RWPE2 (cell line): ENCODE measurements around the gene IQGAP3.

Experiments used
- ATAC-seq: fragments of 200-7000 bp; cut with Tn5 transposase; 3 replicates; pipeline ENCODE4 v1.9.1; 2021; ENCODE audit warnings: low read depth
- DNase-seq: peaks from one replicate; pipeline ENCODE4 v3.0.0-alpha.2; 2020; ENCODE audit warnings: low spot score
- H3K27ac ChIP-seq: fragments of 450-650 bp; 2 replicates; pipeline ENCODE4 v1.5.1; 2017; ENCODE audit warnings: mild to moderate bottlenecking; ENCODE audit not compliant: poor library complexity, severe bottlenecking
- H3K27me3 ChIP-seq: fragments of 250-450 bp; sonication (Bioruptor Pico); 2 replicates; pipeline ENCODE4 v1.5.1; 2021; ENCODE audit warnings: mild to moderate bottlenecking, moderate library complexity; ENCODE audit not compliant: insufficient read depth, poor library complexity, severe bottlenecking
- H3K36me3 ChIP-seq: fragments of 250-450 bp; sonication (Bioruptor Pico); 2 replicates; pipeline ENCODE4 v1.5.1; 2020; ENCODE audit warnings: low read depth, mild to moderate bottlenecking, moderate library complexity
- H3K4me1 ChIP-seq: fragments of 250-450 bp; sonication (Bioruptor Pico); 2 replicates; pipeline ENCODE4 v1.5.1; 2021; ENCODE audit warnings: mild to moderate bottlenecking, moderate library complexity; ENCODE audit not compliant: insufficient read depth, poor library complexity, severe bottlenecking
- H3K4me3 ChIP-seq: fragments of 250-450 bp; sonication (Bioruptor Pico); 2 replicates; pipeline ENCODE4 v1.5.1; 2021; ENCODE audit warnings: mild to moderate bottlenecking, moderate library complexity; ENCODE audit not compliant: severe bottlenecking
- H3K9me3 ChIP-seq: fragments of 250-450 bp; sonication (Bioruptor Pico); 2 replicates; pipeline ENCODE4 v1.5.1; 2021; ENCODE audit warnings: mild to moderate bottlenecking, moderate library complexity; ENCODE audit not compliant: severe bottlenecking
- CTCF ChIP-seq: fragments of 450-650 bp; IDR thresholded peaks from one replicate; pipeline ENCODE4 v1.5.1; 2017; ENCODE audit warnings: mild to moderate bottlenecking, moderate library complexity; ENCODE audit not compliant: poor library complexity, severe bottlenecking

The IQGAP3 gene

GRCh38 chr1:156488566-156489165, 83.7 kb downstream of the IQGAP3 start:
- no peak overlapping the region for H3K27ac ChIP-seq
- TF ChIP-seq CTCF: no peak
- peaks cover 19% of the 10 kb centered on the region for H3K4me1 ChIP-seq
- DNase-seq: no peak
- no peak overlapping the region for H3K4me3 ChIP-seq
- ATAC-seq: no peak
- no peaks in the 10 kb centered on the region for H3K27me3 ChIP-seq
- no peaks in the 10 kb centered on the region for H3K9me3 ChIP-seq
- peaks cover 15% of the 10 kb centered on the region for H3K36me3 ChIP-seq

DNA sequence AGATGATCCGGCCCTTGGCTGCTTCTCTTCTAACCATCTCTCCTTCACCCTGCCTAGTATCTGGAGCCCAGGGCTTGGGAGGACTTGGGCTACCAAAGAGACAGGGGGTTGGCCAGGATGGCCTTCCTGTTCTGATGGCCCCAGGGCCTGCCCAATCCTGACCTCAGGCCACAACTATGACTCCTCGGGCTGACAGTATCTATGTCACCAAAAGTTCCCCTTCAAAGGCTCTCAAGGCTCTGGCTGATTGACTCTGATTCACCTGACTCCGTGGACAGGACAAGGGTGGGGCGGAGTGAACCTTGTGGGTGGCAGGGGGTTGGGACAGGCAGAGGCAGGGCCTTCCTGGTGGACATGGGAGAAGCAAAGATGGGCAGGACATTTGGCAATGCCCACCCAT, 84.5 kb downstream of the IQGAP3 start:
- DNase-seq: no peak
- H3K27me3 ChIP-seq: no peaks in the 10 kb centered on the region
- no peak for ATAC-seq
- H3K36me3 ChIP-seq: peaks cover 23% of the 10 kb centered on the region
- H3K4me3 ChIP-seq: no peak overlapping the region
- H3K4me1 ChIP-seq: peaks cover 19% of the 10 kb centered on the region
- H3K9me3 ChIP-seq: no peaks in the 10 kb centered on the region
- H3K27ac ChIP-seq: no peak overlapping the region
- TF ChIP-seq CTCF: no peak

DNA sequence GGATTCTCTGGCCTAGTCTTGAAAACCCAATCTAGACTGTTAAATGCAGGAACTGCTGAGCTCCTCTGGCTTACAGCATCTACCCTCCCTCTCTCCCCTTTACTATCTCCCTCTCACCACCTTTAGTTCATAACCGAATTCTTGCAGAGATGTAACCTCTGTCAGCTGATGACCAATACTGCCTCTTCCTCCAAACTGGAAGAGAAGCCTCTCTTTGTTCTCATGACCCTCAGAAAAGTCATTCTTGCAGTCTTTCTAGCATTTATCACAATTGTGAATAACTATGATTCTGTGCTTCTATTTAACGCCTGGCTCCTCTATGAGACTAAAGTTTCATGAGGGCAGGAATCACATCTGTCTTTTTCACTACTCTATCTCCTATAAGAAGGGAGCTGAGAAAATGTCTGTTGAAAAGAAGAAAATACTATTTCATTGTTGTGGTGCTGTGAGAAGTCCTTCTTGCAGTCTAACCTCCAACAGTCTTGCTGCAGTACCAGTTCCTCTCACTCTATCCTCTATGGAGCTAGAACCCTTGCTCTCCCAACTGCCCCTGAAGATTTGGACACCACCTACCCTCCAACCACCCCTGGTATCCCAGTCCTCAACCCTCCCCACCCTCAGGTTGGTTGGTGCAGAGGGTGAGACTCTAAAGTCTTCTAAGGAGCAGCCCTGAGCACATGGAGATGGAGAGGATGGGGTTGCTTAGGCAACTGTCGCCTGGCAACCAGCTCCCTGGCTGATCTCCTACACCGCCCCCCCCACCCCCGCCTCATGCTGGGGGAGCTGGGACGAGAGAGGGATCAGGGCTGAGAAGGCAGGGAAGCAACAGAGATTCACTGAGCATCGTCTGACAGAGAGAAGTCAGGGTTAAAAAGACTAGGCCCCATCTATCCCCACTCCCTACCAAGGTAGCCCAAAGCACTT, 85.7 kb downstream of the IQGAP3 start:
- peaks cover 17% of the 10 kb centered on the region for H3K4me1 ChIP-seq

DNA sequence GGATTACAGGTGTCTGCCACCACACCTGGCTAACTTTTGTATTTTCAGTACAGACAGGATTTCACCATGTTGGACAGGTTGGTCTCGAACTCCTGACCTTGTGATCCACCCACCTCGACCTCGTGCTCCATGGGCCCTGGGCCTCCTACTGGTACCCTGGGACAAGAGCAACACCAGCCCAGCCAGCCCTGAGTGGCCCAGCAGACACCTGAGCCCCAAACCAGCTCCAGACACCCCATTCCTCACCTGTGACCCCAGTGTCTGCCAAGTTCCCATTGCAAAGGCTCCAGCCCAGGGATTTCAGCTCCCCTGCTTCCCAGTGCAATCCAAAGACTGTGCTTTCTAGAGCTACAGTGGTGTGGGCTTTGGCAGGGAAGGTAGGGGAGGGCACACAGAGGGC, 86.4 kb downstream of the IQGAP3 start:
- Histone ChIP-seq H3K4me1 (peaks cover 10% of the 10 kb centered on the region), H3K4me3 (no peak overlapping the region), H3K27ac (no peak overlapping the region), H3K9me3 (no peaks in the 10 kb centered on the region), H3K27me3 (no peaks in the 10 kb centered on the region), H3K36me3 (peaks cover 39% of the 10 kb centered on the region)
- ATAC-seq (no peak), DNase-seq (no peak)
- TF ChIP-seq CTCF: no peak

More for the DNA sequence above, 85.7 kb downstream of the IQGAP3 start:
- H3K27ac ChIP-seq: no peak overlapping the region
- peaks cover 32% of the 10 kb centered on the region for H3K36me3 ChIP-seq
- no peak for DNase-seq
- no peak overlapping the region for H3K4me3 ChIP-seq
- no peak for ATAC-seq
- no peaks in the 10 kb centered on the region for H3K9me3 ChIP-seq
- TF ChIP-seq CTCF: no peak
- H3K27me3 ChIP-seq: no peaks in the 10 kb centered on the region
